Stomach (tissue), 4 donors: ENCODE results near the gene NRP1.

ENCODE experiments used
- EP300 ChIP-seq: sonication (generic); formaldehyde crosslinking; IDR thresholded peaks from one replicate; pipeline ENCODE4 v1.6.1; 2017; ENCODE audit warnings: antibody characterized with exemption
- POLR2A ChIP-seq, 4 donors: fragments of 450-650 bp; IDR thresholded peaks; one replicate each; pipeline ENCODE4 v1.6.1; 2016; ENCODE audit warnings: antibody characterized with exemption in 4 of 4, control low read depth in 2 of 4, mild to moderate bottlenecking in 1 of 4, moderate library complexity in 1 of 4
- TF ChIP-seq, protein P1 (sequence below), 7 experiments: fragments of 450-650 bp in 4 of 7; fragments of 200-600 bp in 3 of 7; sonication (generic) in 3 of 7; IDR thresholded peaks; one replicate each; pipeline ENCODE4 v1.5.1; 2016 to 2019; ENCODE audit warnings: antibody characterized with exemption in 7 of 7, control low read depth in 2 of 7, mild to moderate bottlenecking in 1 of 7

GRCh38 chr10:33186150-33186549 lies 148.3 kb downstream of the NRP1 start:
- TF ChIP-seq, protein P1, sequence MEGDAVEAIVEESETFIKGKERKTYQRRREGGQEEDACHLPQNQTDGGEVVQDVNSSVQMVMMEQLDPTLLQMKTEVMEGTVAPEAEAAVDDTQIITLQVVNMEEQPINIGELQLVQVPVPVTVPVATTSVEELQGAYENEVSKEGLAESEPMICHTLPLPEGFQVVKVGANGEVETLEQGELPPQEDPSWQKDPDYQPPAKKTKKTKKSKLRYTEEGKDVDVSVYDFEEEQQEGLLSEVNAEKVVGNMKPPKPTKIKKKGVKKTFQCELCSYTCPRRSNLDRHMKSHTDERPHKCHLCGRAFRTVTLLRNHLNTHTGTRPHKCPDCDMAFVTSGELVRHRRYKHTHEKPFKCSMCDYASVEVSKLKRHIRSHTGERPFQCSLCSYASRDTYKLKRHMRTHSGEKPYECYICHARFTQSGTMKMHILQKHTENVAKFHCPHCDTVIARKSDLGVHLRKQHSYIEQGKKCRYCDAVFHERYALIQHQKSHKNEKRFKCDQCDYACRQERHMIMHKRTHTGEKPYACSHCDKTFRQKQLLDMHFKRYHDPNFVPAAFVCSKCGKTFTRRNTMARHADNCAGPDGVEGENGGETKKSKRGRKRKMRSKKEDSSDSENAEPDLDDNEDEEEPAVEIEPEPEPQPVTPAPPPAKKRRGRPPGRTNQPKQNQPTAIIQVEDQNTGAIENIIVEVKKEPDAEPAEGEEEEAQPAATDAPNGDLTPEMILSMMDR (IDR thresholded peaks at IDR 0.05): no peak
- no peak for TF ChIP-seq POLR2A (IDR thresholded peaks at IDR 0.05)
- no peak for TF ChIP-seq EP300
